Mammary epithelial cell (primary cell): ENCODE measurements around the gene MEGF11.

Experiments
- EZH2 ChIP-seq: IDR thresholded peaks from 2 replicates; pipeline ENCODE4 v1.6.1; 2012; ENCODE audit warnings: low read length, inconsistent platforms, borderline replicate concordance
- TF ChIP-seq, protein P1 (sequence below), 2 donors: IDR thresholded peaks in 1 of 2; conservative IDR thresholded peaks in 1 of 2; 2 replicates each; pipeline ENCODE4 v1.5.1; 2011 to 2012; ENCODE audit warnings: inconsistent platforms in 2 of 2, low read length in 2 of 2, mild to moderate bottlenecking in 2 of 2, control low read depth in 1 of 2, low read depth in 1 of 2; ENCODE audit not compliant: insufficient read depth in 1 of 2; ENCODE audit errors: extremely low read depth in 1 of 2

- TF ChIP-seq, protein P1, sequence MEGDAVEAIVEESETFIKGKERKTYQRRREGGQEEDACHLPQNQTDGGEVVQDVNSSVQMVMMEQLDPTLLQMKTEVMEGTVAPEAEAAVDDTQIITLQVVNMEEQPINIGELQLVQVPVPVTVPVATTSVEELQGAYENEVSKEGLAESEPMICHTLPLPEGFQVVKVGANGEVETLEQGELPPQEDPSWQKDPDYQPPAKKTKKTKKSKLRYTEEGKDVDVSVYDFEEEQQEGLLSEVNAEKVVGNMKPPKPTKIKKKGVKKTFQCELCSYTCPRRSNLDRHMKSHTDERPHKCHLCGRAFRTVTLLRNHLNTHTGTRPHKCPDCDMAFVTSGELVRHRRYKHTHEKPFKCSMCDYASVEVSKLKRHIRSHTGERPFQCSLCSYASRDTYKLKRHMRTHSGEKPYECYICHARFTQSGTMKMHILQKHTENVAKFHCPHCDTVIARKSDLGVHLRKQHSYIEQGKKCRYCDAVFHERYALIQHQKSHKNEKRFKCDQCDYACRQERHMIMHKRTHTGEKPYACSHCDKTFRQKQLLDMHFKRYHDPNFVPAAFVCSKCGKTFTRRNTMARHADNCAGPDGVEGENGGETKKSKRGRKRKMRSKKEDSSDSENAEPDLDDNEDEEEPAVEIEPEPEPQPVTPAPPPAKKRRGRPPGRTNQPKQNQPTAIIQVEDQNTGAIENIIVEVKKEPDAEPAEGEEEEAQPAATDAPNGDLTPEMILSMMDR (conservative IDR thresholded peaks at IDR 0.05 in 1 of 2, IDR thresholded peaks at IDR 0.05 in 1 of 2; ENCODE audit: extremely low read depth in 1 of 2, insufficient read depth in 1 of 2, low read depth in 1 of 2, low read length in 2 of 2): no peak
- no peak for TF ChIP-seq EZH2
Measured at GRCh38 chr15:65949011-65949410, 304.5 kb downstream of the MEGF11 start.
